Gastroesophageal sphincter (tissue), 2 donors: Measurements from ENCODE around the gene TTLL12.

Experiments used
- POLR2A ChIP-seq, 2 donors: fragments of 450-650 bp; IDR thresholded peaks; one replicate each; pipeline ENCODE4 v1.6.1; 2017; ENCODE audit warnings: antibody characterized with exemption in 2 of 2, mild to moderate bottlenecking in 2 of 2, moderate library complexity in 1 of 2
- POLR2AphosphoS5 ChIP-seq: sonication (generic); formaldehyde crosslinking; IDR thresholded peaks from one replicate; pipeline ENCODE4 v1.6.1; 2017; ENCODE audit warnings: antibody characterized with exemption

GRCh38 chr22:43226377-43227238 is 39.7 kb upstream of the TTLL12 start:
- TF ChIP-seq POLR2AphosphoS5 (no peak), POLR2A (IDR thresholded peaks at IDR 0.05) (no peak)
